ENCODE measurements around the gene CHD2.

GRCh38 chr15:93041159-93041547, 141.0 kb downstream of the CHD2 start:
- TF ChIP-seq CTCF (conservative IDR thresholded peaks at IDR 0.05 in 1 of 2, IDR thresholded peaks at IDR 0.05 in 1 of 2; ENCODE audit: extremely low read depth in 1 of 2, insufficient read depth in 1 of 2, low read depth in 1 of 2, low read length in 2 of 2) (no peak), EZH2 (IDR thresholded peaks at IDR 0.05; ENCODE audit: borderline replicate concordance, low read length) (no peak)
